Activated CD8-positive, alpha-beta T cell treated with anti-CD3 and anti-CD28 coated beads for 36 hours (primary cell): ENCODE results near the gene CASKIN1. TPM values are rescaled to one million over a fixed set of nuclear protein-coding genes. Genes with fewer than 3 reads are reported as not detected.
A peak's percentile ranks its signal among the peaks of the same experiment; 100 is the strongest.

Experiments
- ATAC-seq: fragments of 200-7000 bp; cut with Tn5 transposase; one replicate; pipeline ENCODE4 v1.10.0; 2021; ENCODE audit warnings: mild to moderate bottlenecking, moderate library complexity
- CTCF ChIA-PET: fragments of 350-600 bp; sonication (Branson Sonifier 250); formaldehyde crosslinking; loops from one replicate; lab custom pipeline; 2021; ENCODE audit warnings: antibody characterized with exemption; lab: Charles Lee
- POLR2A ChIA-PET: fragments of 350-600 bp; sonication (Branson Sonifier 250); formaldehyde crosslinking; loops from one replicate; lab custom pipeline; 2021; ENCODE audit warnings: antibody characterized with exemption; lab: Charles Lee
- DNase-seq: peaks from one replicate; pipeline ENCODE4 v3.0.0-alpha.2; 2020
- H3K27ac Mint-ChIP-seq: one replicate; pipeline ENCODE4 v1.8.0; 2021; ENCODE audit warnings: mild to moderate bottlenecking, mixed read lengths
- H3K27me3 Mint-ChIP-seq: one replicate; pipeline ENCODE4 v1.8.0; 2021; ENCODE audit warnings: mixed read lengths
- H3K36me3 Mint-ChIP-seq: one replicate; pipeline ENCODE4 v1.8.0; 2021; ENCODE audit warnings: low read depth, mixed read lengths
- H3K4me1 Mint-ChIP-seq: one replicate; pipeline ENCODE4 v1.8.0; 2021; ENCODE audit warnings: low read depth, mixed read lengths
- H3K4me3 Mint-ChIP-seq: one replicate; pipeline ENCODE4 v1.8.0; 2021; ENCODE audit warnings: mild to moderate bottlenecking, moderate library complexity, mixed read lengths
- H3K9me3 Mint-ChIP-seq: one replicate; pipeline ENCODE4 v1.8.0; 2021; ENCODE audit warnings: mixed read lengths
- CTCF ChIP-seq: fragments of 200-600 bp; IDR thresholded peaks from one replicate; pipeline ENCODE4 v1.8.0; 2022; ENCODE audit warnings: antibody characterized with exemption, mild to moderate bottlenecking
- intact Hi-C: fragments of 100-400 bp; cut with micrococcal nuclease; formaldehyde crosslinking; loops from one replicate; pipeline ENCODE4 v1.10.0; 2022
- total RNA-seq, 2 experiments: library from RNA; stranded (reverse); gene quantifications; one replicate each; pipeline ENCODE4 v1.2.3, GENCODE V29; 2021

CASKIN1 gene
- total RNA-seq, 2 experiments from 2014 or later, result 4.4 to 7.2 TPM

DNA sequence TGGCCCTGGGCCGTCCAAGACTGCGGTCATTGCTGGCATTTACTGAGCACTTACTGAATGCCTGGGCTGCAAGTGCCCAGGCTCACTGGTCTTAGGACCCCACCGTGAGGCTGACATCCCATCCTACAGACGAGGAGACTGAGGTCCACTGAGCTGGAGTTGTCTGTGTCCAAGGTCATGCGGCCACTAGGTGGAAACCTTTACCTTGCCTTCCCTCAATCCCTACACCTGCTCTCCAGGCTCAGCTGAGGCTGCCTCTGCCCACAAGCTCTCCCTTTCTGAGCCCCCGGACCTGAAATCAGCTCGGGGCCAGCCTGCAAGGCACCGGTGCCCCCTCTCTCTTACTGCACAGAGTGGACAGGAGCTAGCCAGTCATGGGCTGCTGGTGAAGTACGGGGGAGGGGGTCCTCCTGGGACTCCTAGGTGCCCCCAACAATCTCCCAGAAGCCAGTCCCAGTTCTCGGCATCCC is 1.5 kb downstream of the CASKIN1 start:
- Mint-ChIP-seq H3K4me1 (peaks cover 3% of the 10 kb centered on the region), H3K27me3 (peaks cover 23% of the 10 kb centered on the region), H3K27ac (no peak overlapping the region), H3K9me3 (no peaks in the 10 kb centered on the region), H3K36me3 (no peaks in the 10 kb centered on the region), H3K4me3 (peak overlapping the region; percentile 55)
- ChIA-PET CTCF (interaction anchor here (0.9 to 3.9 kb wide), 22 partner anchors 9 to 395 kb away, joined by 3 to 24 read pairs (median 4); partner anchors contain the start of genes CCNF and ECI1), POLR2A (interaction anchor here (0.8 to 2.8 kb wide), 7 partner anchors 9 to 63 kb away, joined by 3 to 18 read pairs (median 4); partner anchors contain the start of genes ECI1 and TRAF7)
- peak; percentile 63 for TF ChIP-seq CTCF
- DNase-seq (peak; percentile 75), ATAC-seq (peak; percentile 77)
- intact Hi-C loops, result no loop called here

DNA sequence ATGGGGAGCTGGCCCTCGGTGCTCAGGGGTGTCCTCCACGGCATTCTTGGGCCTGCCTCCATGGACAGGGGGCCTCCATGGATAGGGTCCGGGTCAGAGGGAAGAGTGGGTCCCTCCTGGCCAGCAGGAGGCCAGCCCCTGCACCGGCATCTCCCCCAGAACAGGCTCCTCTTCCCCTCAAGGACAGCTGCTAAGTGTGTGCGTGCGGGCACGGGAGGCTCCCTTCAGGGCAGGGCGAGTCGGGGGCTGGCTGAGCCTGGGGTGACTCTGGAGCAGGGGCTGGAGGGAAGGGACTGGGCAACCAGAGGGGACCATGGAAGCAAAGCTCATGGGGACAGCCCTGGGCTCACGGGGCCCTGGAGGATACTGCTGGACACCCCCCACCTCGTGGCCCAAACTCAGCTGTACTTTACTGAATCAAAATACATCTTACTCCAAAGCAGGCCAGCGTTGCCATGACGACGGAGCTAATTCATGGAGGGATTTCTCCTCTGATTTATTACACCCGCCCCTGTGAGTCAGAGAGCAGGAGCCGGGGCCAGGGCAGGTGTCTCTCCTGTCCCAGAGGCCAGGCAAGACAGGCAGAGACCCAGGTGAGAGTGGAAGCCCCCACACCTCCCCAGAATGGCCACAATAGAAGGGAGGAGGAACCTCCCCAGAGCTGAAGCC is 2.1 kb downstream of the CASKIN1 start:
- no peak overlapping the region for H3K27ac Mint-ChIP-seq
- peaks cover 3% of the 10 kb centered on the region for H3K4me1 Mint-ChIP-seq
- no peak overlapping the region for H3K4me3 Mint-ChIP-seq
- ATAC-seq (no peak), DNase-seq (peak; percentile 68)
- no peaks in the 10 kb centered on the region for H3K36me3 Mint-ChIP-seq
- POLR2A ChIA-PET, result interaction anchor here (0.8 to 2.8 kb wide), 8 partner anchors 10 to 63 kb away, joined by 3 to 18 read pairs (median 4); partner anchors contain the start of genes ECI1 and TRAF7
- intact Hi-C loops, result no loop called here
- TF ChIP-seq CTCF, result no peak
- CTCF ChIA-PET, result interaction anchor here (0.9 to 3.9 kb wide), 22 partner anchors 8 to 396 kb away, joined by 3 to 24 read pairs (median 4); partner anchors contain the start of genes CCNF and ECI1
- H3K9me3 Mint-ChIP-seq, result no peaks in the 10 kb centered on the region
- H3K27me3 Mint-ChIP-seq, result peaks cover 23% of the 10 kb centered on the region

GRCh38 chr16:2191446-2191706 is 5.0 kb downstream of the CASKIN1 start:
- H3K9me3 Mint-ChIP-seq, result no peaks in the 10 kb centered on the region
- ChIA-PET POLR2A (interaction anchor here (1.0 to 1.6 kb wide), 2 partner anchors 10 to 14 kb away, joined by 3 to 7 read pairs; partner anchors contain the start of gene MLST8), CTCF (no interaction called here)
- no peak for ATAC-seq
- H3K4me1 Mint-ChIP-seq, result peaks cover 3% of the 10 kb centered on the region
- intact Hi-C loops, result no loop called here
- no peak for TF ChIP-seq CTCF
- DNase-seq, result no peak
- H3K27ac Mint-ChIP-seq, result no peak overlapping the region
- H3K36me3 Mint-ChIP-seq, result no peaks in the 10 kb centered on the region
- peaks cover 11% of the 10 kb centered on the region for H3K27me3 Mint-ChIP-seq
- H3K4me3 Mint-ChIP-seq, result no peak overlapping the region

DNA sequence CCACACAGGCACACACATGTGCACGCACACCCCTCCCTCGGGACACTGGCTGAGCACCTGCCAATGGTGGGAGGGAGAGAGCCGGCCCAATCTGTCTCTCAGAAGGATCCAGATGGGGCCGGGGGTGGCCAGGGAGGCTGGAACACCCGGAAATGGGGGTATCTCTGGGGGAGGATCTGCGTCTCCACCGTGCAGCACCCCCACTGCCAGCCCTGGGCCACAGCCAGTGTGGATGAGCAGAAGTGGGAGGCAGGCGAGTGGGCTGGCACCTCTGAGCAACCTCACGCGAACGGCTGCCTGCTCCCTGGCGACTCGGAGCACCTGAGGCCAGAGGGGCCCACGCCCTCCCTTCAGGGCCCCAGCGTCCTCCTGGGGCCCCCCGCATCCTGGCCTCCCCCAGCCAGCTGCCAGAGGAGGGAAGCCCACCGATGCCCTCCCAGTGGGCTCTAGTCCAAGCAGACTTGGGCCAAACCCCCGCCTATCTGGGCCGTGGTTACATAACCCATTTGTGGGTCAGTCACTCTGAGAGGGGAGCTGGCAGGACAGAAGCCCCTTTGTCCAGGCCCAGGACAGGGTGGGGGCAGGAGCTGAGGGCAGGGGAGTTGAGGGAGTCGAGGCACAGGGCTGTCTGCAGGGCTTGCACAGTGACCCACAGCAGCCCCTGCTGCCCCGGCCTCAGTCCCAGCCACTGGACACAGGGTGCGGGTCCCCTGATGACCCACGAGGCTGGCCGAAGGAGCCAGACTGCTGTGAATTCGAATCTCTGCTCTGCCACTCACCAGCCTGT is 5.6 kb downstream of the CASKIN1 start:
- intact Hi-C loops, result no loop called here
- Mint-ChIP-seq H3K27ac (no peak overlapping the region), H3K4me3 (no peak overlapping the region), H3K9me3 (no peaks in the 10 kb centered on the region), H3K27me3 (peaks cover 10% of the 10 kb centered on the region), H3K36me3 (no peaks in the 10 kb centered on the region), H3K4me1 (peaks cover 3% of the 10 kb centered on the region)
- no peak for TF ChIP-seq CTCF
- CTCF ChIA-PET, result no interaction called here
- no peak for ATAC-seq
- DNase-seq, result no peak
- POLR2A ChIA-PET, result interaction anchor here (1.0 to 1.6 kb wide), 3 partner anchors 9 to 36 kb away, joined by 3 to 7 read pairs (median 5); partner anchors contain the start of genes MLST8 and TRAF7
